Activated CD8-positive, alpha-beta memory T cell treated with anti-CD3 and anti-CD28 coated beads, Interleukin-2, amount 50 U/mL, for 1 hour (primary cell): ENCODE data around the gene BIK.
"Not testable (repeated sequence)": the region's sequence is repeated elsewhere in the genome, so short reads cannot be mapped to it uniquely, and the experiment has no call there.

ENCODE experiments used
- DNase-seq: peaks from one replicate; pipeline ENCODE4 v3.0.0-alpha.2; 2020; ENCODE audit errors: extremely low read depth

BIK gene

GRCh38 chr22:43110444-43110926, at the start of gene BIK:
Gene BIK, plus strand, starts transcription at chr22:43110750. Its CDS starts 13,273 bp downstream, at chr22:43124023.
- DNase-seq, result peak; percentile 16

DNA sequence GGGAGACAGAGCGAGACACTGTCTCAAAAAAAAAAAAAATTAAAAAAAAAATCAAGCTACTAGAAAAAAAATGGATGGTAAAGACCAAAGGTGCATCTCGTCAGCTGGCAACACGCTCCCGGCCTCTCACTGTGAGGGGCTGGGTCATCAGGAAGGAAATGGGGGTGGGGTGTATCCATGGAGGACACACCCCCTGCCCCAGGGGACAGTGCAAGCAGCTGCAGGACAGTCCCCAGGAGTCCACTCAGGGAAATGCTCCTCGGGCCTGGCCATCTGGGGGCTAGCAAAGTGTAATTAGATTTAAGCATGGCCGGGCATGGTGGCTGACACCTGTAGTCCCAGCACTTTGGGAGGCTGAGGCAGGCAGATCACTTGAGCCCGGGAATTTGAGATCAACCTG, 44.4 kb upstream of the BIK start:
- no peak for DNase-seq

DNA sequence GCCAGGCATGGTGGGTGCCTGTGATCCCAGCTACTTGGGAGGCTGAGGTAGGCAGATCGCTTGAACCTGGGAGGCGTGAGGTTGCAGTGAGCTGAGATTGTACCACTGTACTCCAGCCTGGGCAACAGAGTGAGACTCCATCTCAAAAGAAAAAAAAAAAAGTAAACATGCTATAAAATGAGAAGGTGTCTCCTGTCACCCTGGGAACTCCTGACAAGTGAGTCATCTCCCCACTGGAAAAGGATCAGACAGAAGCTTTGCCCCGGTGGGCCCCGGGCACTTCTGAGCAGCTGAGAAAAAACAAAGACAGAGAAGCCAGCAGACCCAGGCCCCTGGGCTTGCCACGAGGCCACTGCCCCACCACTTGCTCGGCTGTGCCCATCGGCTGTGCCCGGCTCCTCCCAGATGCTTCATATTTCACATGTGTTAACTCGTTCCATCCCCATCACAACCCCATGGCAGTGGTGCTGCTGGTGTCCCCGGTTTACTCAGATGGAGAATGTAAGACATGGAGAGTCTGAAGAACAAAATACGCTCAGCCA, 43.6 kb upstream of the BIK start:
- no peak for DNase-seq

DNA sequence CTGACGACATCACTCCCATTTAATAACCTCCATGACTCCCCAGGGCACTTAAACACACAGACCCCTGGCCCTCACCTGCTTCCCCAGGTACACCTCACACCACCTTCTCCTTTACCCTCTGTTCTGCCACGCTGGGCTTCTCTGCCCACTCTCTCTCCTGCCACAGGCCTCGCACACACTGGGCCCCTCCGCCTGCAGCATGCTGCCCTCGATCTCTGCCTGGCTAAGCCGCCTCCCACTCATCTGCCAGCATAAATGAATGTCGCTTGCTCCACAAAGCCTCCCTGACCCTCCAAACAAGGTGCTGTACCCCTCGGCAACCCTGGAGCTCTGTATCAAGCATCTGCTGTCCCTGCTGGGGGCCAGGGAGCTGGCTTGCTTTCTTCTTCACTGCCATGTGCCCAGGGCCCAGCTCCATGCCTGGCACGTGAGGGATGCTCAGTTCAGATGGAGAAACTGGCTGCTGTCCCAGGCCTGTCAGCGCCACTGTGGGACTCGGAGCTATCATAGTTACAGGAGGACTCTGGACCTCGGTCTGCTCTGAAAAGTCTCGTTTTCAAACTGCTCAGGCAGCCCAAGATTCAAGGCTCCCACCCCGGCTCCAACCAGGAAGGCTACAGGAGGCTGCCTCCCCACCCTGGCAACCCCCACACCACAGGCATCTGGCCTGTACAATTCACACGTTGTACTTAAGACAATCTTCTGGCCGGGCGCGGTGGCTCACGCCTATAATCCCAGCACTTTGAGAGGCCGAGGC, 33.3 kb upstream of the BIK start:
- DNase-seq, result no peak

DNA sequence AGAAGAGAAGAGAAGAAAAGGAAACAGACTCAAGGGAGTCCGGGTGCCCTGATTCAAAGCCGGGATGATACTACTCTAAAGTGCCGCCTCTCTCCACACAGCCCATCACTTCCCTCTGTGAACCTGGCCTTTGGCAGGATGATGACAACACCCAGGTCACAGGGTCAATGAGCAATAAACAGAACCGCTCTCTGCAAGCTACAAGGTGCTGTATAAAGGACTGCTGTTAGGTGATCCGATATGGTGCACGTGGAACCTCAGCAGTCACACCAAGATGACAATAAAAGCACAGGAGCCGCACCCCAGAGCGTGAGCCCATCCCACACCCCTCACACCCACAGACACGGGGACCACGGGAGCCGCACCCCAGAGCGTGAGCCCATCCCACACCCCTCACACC, 32.0 kb upstream of the BIK start:
- no peak for DNase-seq

DNA sequence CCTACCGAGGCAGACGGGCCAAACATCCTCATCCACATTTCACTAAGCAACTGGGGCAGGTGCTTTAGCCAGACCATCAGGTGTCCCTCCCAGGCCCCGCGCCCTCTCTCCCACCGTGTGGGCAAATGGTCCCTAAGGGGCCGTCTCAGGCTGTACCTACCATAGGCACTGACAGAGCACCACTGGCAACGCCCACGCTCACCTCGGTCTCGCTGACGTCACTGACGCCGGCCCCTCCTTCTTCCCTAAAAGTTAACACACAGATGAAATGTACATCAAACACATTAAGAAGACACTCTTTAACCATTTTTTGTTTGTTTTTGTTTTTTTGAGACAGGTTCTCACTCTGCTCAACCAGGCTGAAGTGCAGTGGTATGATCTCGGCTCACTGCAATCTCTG, 30.8 kb upstream of the BIK start:
- no peak for DNase-seq

- no peak for DNase-seq
Observed at GRCh38 chr22:43080616-43081015, 29.9 kb upstream of the BIK start.

DNA sequence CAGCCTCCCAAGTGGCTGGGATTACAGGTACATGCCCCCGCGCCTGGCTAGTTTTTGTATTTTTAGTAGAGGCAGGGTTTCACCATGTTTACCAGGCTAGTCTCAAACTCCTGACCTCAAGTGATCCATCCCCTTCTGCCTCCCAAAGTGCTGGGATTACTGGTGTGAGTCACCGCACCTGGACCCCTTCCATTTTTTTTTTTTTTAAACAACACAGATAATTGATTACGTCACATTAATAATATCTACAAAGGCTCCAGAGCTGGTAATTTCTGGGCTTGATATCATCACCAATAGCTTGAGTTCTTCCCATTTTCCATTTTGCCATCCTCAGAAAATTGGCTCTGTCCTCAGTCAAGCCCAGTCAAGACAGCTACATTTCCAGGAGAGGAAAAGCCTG, 28.6 kb upstream of the BIK start:
- no peak for DNase-seq

GRCh38 chr22:43085658-43086606, 24.6 kb upstream of the BIK start:
- DNase-seq, result no peak

- no peak for DNase-seq
Observed at GRCh38 chr22:43088627-43088983, 21.9 kb upstream of the BIK start.

GRCh38 chr22:43088984-43089717, 21.4 kb upstream of the BIK start, which contains the start of gene TTLL1:
Gene TTLL1, minus strand, starts transcription at chr22:43089391. Its CDS starts 13,805 bp downstream, at chr22:43075586.
- peak; percentile 40 for DNase-seq

DNA sequence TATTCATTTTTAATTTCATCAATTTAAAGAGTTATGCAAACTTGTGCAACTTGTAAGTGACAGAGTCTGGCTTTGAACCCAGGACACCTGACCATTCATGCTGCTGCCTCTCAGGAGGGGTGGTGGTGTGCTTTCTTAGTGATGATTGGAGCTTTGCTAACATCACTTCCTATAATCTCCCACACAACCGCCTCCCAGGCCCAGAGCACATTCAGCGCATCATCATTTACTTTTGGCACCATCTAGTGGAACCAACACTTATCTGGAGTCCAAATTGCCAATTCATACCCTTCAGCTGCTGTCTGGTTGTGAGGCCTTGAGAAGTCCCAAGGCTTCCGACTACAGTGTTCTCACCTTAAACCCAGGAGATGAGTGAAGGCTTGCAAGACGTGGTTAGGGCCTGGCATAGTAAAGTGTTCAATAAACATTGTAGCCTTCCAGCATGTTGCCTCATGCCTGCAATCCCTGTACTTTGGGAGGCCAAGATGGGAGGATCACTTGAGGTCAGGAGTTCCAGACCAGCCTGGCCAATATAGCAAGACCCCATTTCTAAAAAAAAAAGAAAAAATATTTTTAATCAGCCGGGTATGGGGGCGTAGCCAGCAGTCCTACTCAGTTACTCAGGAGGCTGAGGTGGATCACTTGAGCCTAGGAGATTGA, 20.3 kb upstream of the BIK start:
- DNase-seq, result no peak

GRCh38 chr22:43092085-43092484, 18.5 kb upstream of the BIK start:
- DNase-seq, result no peak

DNA sequence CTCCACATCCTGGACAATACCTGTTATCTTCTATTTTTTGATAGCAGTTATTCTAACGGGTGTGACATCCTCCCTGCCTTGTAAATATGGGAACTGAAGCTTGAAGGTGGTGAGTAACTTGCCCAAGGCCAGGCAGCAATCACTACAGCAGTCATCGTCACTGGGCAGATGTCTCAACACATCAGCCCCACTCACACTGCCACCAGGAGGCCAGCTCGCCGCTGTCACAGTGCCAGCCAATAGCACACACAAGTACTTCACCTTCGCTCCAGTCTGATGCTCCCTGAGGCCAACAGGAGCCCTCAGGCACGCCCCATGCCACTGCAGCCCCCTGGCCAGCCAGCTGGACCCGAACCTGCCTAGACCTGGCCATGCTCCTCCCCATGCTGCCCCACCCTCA, 16.5 kb upstream of the BIK start:
- no peak for DNase-seq

DNA sequence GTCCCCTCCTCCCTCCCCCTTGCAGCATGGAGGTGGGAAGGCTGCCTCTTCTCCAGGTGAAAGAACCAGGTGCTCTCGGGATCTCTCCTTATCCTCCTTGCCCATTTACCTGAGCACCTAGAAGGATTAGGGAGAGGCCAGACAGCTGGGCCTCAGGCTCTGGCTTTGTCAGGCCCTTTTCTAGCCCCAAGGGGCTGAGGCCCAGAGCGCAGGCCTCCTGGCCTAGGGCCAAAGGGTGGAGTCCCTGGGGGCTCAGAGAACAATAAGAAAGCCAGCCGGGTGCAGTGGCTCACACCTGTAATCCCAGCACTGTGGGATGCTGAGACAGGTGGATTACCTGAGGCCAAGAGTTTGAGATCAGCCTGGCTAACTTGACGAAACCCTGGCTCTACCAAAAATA, 16.0 kb upstream of the BIK start:
- no peak for DNase-seq

GRCh38 chr22:43096420-43096819, 14.1 kb upstream of the BIK start:
- DNase-seq, result no peak

GRCh38 chr22:43098356-43098755, 12.2 kb upstream of the BIK start:
- no peak for DNase-seq

DNA sequence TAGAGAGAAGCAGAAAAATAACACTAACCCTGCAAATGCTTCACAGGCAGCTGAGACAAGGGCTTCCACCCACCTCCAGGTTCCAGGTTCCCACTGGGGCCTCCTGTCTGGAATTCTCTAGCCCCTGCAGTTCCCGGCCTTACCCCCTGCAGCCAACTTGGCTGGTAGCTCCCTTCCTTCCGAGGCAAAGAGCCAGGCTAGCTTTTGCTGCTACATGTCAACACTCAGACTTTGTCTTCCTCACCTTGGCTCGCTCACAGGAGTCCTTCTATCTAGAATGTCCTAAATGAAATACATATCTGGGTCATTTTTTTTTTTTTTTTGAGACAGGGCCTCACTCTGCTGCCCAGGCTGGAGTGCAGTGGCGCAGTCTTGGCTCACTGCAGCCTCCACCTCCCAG, 11.5 kb upstream of the BIK start:
- DNase-seq, result no peak

DNA sequence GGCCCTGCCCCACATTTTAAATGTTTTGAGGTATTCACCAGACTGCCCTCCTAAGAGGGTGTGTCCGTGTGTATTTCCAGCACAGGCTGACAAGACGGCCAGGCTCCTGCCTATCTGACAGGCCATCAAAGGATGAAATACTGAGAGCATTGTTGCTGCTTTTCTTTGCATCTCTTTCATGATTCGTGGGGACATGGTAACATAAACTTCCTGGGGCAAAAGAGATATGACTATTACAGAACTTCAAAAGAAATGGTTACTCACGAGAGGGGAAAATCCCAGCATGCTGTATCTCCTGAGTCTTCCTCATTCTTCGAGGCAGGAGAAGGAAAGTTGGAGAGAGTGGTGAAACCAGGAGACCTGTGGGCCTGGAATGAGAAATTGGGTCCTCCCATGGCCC, 10.3 kb upstream of the BIK start:
- DNase-seq, result no peak

- DNase-seq, result no peak
Observed at GRCh38 chr22:43101306-43101705, 9.2 kb upstream of the BIK start.

DNA sequence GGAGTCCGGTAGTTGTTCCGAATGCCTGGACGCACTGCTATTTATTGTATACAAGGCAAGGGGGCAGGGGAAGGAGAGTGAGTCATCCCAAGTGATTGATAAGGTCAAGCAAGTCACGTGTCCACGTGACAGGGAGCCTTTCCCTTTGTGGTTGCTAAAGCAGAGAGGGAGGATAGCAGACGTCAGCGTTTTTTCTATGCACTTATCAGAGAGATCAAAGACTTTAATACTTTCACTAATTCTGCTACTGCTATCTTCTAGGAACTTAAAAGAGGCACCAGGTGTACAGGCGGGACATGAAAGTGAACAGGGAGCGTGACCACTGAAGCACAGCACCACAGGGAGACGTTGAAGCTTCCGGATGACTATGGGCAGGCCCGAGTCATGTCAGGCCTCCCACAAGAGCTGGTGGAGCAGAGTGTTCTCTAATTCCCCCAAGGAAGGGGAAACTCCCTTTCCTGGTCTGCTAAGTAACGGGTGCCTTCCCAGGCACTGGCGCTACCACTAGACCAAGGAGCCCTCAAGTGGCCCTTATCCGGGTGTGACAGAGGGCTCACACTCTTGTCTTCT, 6.4 kb upstream of the BIK start:
- DNase-seq, result not testable (repeated sequence)
